Left cardiac atrium (tissue), 4 donors: Measurements from ENCODE around the gene HEATR5B. TPM values are rescaled to one million over a fixed set of nuclear protein-coding genes. Genes with fewer than 3 reads are reported as not detected.
"Not testable (repeated sequence)": the region's sequence is repeated elsewhere in the genome, so short reads cannot be mapped to it uniquely, and the experiment has no call there.

Experiments used
- ATAC-seq, 2 donors: fragments of 200-7000 bp; cut with Tn5 transposase; one replicate each; pipeline ENCODE4 v1.9.1; 2020; ENCODE audit warnings: mild to moderate bottlenecking in 2 of 2, moderate library complexity in 2 of 2
- DNase-seq: peaks from one replicate; pipeline ENCODE4 v3.0.0-alpha.2; 2020
- intact Hi-C, 2 donors: fragments of 100-400 bp; cut with DNase I; formaldehyde crosslinking; loops; one replicate each; pipeline versions ENCODE4 v1.14.1 to v1.15.1; 2022 to 2023
- total RNA-seq, 2 donors: library from RNA; stranded (reverse); fragmentation: NEBNext Ultra II Directional; extraction: Animal tissue kit (Norgen Biotek cat#: 25700); gene quantifications; one replicate each; pipeline ENCODE4 v1.2.1, GENCODE V29; 2021
- donor health status: DM: no; HTN: yes; CAD: no.
- donor health status: DM: no; HTN: yes; CAD: no; lungs with severe emphysema.
- donor health status: DM: yes; HTN: yes; CAD: no.
- donor health status: Dilated cardiomyopathy.

HEATR5B gene
- total RNA-seq, 2 donors from 2014 or later = 11.6 to 16.3 TPM

- intact Hi-C loops = loop anchor here in 1 of 2 donors (10.0 kb wide), 2 partner anchors 106 to 226 kb away; no protein-coding TSS in a partner anchor
- DNase-seq (no peak), ATAC-seq (no peak)
These were observed 83.9 kb downstream of the HEATR5B start for GRCh38 chr2:37000318-37000717.

GRCh38 chr2:36999416-36999815, 84.8 kb downstream of the HEATR5B start:
- DNase-seq, intact Hi-C loops, ATAC-seq: not testable (repeated sequence)

GRCh38 chr2:36993841-36994620, 90.1 kb downstream of the HEATR5B start:
- DNase-seq = no peak
- ATAC-seq = no peak
- intact Hi-C loops = no loop called here

- ATAC-seq (no peak), DNase-seq (no peak)
- intact Hi-C loops = no loop called here
These were observed 96.2 kb downstream of the HEATR5B start for GRCh38 chr2:36988008-36988407.

GRCh38 chr2:36982467-36982866, 101.7 kb downstream of the HEATR5B start:
- DNase-seq = no peak
- intact Hi-C loops = no loop called here
- no peak for ATAC-seq

GRCh38 chr2:36981911-36982310, 102.3 kb downstream of the HEATR5B start:
- no peak for DNase-seq
- intact Hi-C loops = no loop called here
- no peak for ATAC-seq

GRCh38 chr2:36979007-36979406, 105.2 kb downstream of the HEATR5B start:
- DNase-seq, intact Hi-C loops, ATAC-seq: not testable (repeated sequence)

- ATAC-seq = no peak
- DNase-seq = no peak
- intact Hi-C loops = no loop called here
These were observed 108.1 kb downstream of the HEATR5B start for GRCh38 chr2:36976065-36976464.

- ATAC-seq = peak in 1 of 2 donors; percentile 55
- intact Hi-C loops = no loop called here
- DNase-seq = no peak
These were observed 108.9 kb downstream of the HEATR5B start for GRCh38 chr2:36975306-36975705.

GRCh38 chr2:36973320-36973719, 110.9 kb downstream of the HEATR5B start:
- DNase-seq = no peak
- ATAC-seq = no peak
- intact Hi-C loops = no loop called here

GRCh38 chr2:36971990-36972389, 112.2 kb downstream of the HEATR5B start:
- intact Hi-C loops = no loop called here
- no peak for ATAC-seq
- no peak for DNase-seq

GRCh38 chr2:36967236-36967876, 116.8 kb downstream of the HEATR5B start:
- ATAC-seq (no peak), DNase-seq (no peak)
- intact Hi-C loops = no loop called here

- intact Hi-C loops = no loop called here
These were observed 117.6 kb downstream of the HEATR5B start, which contains the start of gene STRN for GRCh38 chr2:36966370-36967235. Gene STRN, minus strand, starts transcription at chr2:36966536. Its CDS starts 73 bp downstream, at chr2:36966463.

GRCh38 chr2:36965751-36966369, 118.3 kb downstream of the HEATR5B start:
- intact Hi-C loops = no loop called here
- ATAC-seq (peak; percentile 19 to 66), DNase-seq (no peak)

More at GRCh38 chr2:36966370-36967235, 117.6 kb downstream of the HEATR5B start, which contains the start of gene STRN:
- DNase-seq (peak; percentile 98), ATAC-seq (peak; percentile 98)

GRCh38 chr2:36965206-36965605, 119.0 kb downstream of the HEATR5B start:
- no peak for DNase-seq
- intact Hi-C loops = no loop called here
- ATAC-seq = no peak

GRCh38 chr2:36964496-36965058, 119.6 kb downstream of the HEATR5B start:
- intact Hi-C loops = no loop called here
- ATAC-seq (no peak), DNase-seq (no peak)

GRCh38 chr2:36963734-36964133, 120.4 kb downstream of the HEATR5B start:
- no peak for ATAC-seq

GRCh38 chr2:36963106-36963505, 121.1 kb downstream of the HEATR5B start:
- intact Hi-C loops = no loop called here
- no peak for ATAC-seq

More at GRCh38 chr2:36963734-36964133, 120.4 kb downstream of the HEATR5B start:
- no peak for DNase-seq
- intact Hi-C loops = no loop called here

GRCh38 chr2:36960773-36961172, 123.4 kb downstream of the HEATR5B start:
- ATAC-seq (no peak), DNase-seq (no peak)
- intact Hi-C loops = no loop called here

More at GRCh38 chr2:36963106-36963505, 121.1 kb downstream of the HEATR5B start:
- DNase-seq = no peak
